Middle frontal gyrus (tissue), 1 donor: ENCODE results near the gene MAN1A2.
"Not testable (repeated sequence)": the region's sequence is repeated elsewhere in the genome, so short reads cannot be mapped to it uniquely, and the experiment has no call there.

Source experiments
- DNase-seq: peaks from one replicate; pipeline ENCODE4 v3.0.0-alpha.2; 2015; ENCODE audit warnings: low spot score; ENCODE audit errors: extremely low spot score

The MAN1A2 gene

DNA sequence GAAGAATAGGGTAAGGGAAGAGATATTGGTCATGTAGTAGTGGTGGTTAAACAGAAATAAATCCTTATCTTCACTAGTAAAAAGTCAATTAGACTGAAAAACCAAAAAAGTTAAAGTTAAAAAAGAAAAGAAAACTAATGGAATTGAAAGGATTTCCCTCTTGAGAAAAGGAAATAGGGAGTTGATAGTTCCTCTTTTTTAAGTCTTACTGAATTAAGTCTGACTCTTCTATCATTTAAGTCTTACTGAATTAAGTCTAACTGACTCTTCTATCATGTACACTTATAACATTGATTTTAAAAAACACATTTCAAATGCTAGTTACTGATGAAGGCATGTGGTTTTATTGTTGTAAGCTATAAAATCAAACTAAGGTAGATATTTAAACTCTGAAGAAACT, 189.1 kb downstream of the MAN1A2 start:
- DNase-seq = no peak

GRCh38 chr1:117556976-117557375, 189.7 kb downstream of the MAN1A2 start:
- DNase-seq = no peak

- DNase-seq = not testable (repeated sequence)
Measured at GRCh38 chr1:117558451-117558850, 191.2 kb downstream of the MAN1A2 start.

- DNase-seq = no peak
Measured at GRCh38 chr1:117559139-117559538, 191.9 kb downstream of the MAN1A2 start.

DNA sequence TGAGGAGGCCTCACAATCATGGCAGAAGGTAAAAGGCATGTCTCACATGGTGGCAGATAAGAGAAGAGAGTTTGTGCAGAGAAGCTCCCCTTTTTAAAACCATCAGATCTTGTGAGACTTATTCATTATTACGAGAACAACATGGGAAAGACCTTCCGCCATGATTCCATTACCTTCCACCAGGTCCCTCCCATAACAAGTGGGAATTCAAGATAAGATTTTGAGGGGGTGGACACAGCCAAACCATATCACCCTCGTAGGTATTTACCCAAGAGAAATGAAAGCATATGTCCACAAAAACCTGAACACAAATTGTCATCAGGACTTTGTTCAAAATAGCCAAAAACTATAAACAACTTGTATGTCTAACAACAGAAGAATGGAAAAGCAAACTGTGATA, 192.7 kb downstream of the MAN1A2 start:
- no peak for DNase-seq

DNA sequence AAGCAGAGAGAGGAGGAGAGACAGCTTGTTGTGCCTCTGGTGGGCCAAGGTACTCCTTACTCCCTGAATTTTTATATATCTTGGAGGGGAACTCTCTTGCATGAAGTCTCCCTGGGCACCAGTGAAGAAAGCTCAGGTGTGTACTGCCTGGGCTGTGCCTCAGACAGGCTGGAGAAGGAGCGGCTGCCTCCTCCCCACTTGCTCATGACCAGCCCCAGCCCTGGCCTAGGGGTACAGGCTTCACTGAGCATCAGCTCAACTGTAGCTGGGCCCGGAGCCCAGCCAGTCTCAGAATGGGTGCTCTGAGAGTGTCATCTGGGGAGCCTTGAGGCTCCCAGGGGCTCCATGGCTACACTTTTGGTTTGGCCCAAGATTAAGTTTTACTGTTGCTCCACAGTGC, 193.8 kb downstream of the MAN1A2 start:
- no peak for DNase-seq

DNA sequence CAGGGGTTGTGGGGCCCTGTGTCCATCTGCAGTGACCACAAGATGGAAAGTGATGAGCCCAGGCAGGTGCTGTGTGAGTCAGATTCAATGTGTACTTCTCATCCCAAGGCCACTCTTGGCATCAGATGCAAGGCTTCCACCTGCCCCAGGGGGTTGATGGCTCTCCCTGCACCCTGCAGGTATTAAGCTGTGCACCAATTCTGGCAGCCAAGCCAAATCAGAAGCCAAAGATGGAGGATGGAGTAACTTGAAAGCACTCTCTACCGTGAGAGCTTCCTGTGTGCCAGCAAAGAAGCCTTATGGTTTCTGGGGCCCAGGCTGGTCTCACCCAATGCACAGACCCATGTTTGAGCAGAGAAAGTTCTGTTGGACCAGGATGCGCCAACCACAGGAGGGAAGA, 194.3 kb downstream of the MAN1A2 start:
- no peak for DNase-seq

DNA sequence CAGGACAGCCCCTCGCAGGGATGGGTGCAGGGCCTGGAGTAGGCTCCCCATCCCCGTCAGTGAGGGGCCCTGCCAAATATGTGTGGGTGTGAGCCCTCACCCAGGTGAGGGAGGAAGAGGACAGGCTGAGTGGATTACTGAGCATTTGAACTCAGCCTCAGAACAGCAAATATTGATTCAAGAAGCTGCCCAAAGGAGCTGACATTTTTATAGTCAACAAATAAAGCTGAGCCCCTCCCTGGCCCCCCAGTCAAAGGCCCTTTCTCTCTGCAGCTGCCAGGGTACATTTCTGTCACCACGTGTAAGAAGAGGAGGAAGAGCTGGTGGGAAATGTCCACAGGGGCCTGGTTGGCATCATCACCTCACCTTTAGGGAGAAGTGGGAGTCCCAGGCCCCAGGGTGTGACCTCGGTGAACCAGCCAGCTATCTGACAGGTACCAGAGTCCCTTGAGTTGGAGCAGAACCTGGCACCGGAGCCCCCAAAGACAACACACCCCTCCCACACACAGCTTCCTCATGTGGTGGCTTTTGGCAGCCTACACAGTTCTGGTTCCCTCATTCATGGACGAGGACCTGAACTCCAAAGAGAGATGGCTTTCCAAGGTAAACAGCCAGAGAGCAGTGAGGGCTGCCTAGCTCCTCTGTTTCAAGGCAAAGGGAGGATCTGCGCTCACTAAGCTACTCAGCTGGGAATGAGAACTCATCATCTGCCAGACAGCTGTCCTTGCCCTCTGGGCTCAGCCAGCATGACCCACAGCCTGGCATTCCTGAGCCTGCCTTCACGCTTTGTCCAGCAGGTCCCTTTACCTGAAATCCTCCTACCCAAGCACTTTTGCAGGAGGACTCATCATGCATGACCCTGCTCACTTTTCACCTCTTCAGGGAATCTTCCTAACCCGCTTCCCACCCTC, 195.6 kb downstream of the MAN1A2 start:
- DNase-seq = no peak

- no peak for DNase-seq
Measured at GRCh38 chr1:117563492-117563875, 196.2 kb downstream of the MAN1A2 start.

DNA sequence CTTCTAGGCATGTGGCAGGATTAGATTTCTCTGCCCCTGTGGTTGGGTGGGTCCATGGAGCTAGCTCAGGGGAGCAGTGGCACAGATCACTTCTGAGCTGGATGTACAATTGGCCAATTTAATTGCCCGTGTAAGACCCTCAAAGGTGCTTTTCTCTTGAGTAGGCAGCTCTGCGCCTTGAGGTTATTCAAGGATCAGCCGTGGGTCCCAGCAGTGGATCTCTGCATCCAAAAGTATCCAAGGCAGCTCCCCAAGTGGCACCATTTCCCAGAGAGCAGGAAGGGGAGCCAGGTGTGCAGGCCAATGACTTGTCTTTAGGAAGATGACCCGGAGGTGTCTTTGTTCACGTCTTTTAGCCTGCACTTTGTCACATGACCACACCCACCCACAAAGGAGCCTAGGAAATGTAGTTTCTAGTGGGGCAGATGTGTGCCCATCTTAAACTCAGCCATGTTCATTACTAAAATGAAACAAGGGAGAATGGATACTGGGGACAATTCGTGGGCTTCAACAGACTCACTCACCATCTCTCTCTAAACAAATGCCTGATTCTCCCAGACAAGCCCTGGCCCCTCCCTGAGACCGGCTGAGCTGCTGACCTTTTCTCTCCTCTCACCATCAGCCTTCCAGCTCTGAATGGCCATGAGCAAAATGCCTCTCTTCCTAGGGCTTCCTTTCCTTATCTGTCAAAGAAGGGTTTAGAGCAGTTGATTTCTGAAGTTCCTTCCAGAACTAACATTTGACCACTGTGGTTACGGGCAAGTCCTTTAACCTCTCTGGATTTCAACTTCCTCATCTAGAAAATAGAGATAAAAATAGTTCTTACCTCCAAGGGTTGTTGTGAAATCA, 197.2 kb downstream of the MAN1A2 start:
- no peak for DNase-seq

DNA sequence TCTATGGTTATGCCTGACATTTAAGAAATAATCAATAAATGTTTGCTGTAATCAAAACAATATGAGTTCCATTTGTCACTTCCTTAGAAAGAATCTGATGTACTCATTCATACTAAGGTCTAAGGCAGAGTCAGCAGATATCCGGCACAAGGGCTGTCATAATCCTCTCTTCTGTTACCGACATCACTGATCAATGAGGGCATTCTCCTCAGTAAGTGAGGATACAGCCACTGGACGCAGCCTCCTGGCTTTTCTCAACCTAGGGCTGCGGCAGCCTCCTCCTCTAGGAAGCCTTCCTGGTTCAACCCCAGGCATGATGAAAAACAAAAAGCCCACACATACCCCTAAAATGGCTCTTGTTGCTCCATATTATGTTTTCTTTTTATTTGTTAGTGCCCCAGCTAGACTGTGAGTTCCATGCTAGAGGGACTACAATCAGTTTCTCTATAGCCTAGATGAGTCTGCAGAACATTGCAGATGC, 197.9 kb downstream of the MAN1A2 start:
- DNase-seq = no peak

- DNase-seq = no peak
Measured at GRCh38 chr1:117565745-117566455, 198.7 kb downstream of the MAN1A2 start.

DNA sequence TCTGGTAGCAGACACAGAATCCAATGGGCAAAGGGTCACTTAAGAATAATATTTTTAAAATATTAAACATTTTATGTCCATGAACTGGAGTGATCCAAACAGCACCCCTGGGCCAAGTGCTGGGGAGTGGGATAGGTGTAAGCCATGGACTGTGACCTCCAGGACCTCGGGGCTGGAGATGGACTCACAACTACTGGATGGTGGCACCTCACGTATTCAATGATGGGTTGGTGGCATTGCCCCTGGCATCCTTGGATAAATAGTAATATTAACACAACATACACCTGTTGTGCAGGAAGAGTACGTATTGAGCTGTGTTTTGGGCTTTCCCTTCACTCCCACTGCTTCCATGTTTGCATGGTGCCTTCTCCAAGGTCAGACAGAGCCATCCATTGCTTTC, 199.3 kb downstream of the MAN1A2 start:
- no peak for DNase-seq

GRCh38 chr1:117567435-117567834, 200.2 kb downstream of the MAN1A2 start:
- DNase-seq = no peak

GRCh38 chr1:117567976-117568375, 200.7 kb downstream of the MAN1A2 start:
- DNase-seq = no peak

- DNase-seq = no peak
Measured at GRCh38 chr1:117568999-117569398, 201.8 kb downstream of the MAN1A2 start.

DNA sequence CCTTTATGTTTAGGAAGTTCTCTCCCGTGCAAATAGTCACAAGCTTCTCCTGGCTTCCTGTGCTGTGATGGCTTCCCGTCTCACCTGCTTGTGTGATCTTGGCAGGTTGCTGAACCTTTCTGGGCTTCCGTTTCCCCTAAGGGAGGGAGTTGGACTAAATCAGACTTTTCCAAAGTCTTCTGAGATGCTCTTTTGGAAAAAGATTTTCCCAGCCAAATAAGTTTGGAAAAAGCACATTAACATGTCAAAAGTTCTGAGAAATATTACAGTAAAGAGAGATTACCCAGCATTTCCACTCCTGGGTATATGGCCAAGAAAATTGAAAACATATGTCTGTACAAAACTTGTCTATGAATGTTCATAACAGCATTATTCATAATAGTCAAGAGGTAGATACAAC, 202.6 kb downstream of the MAN1A2 start:
- DNase-seq = no peak

DNA sequence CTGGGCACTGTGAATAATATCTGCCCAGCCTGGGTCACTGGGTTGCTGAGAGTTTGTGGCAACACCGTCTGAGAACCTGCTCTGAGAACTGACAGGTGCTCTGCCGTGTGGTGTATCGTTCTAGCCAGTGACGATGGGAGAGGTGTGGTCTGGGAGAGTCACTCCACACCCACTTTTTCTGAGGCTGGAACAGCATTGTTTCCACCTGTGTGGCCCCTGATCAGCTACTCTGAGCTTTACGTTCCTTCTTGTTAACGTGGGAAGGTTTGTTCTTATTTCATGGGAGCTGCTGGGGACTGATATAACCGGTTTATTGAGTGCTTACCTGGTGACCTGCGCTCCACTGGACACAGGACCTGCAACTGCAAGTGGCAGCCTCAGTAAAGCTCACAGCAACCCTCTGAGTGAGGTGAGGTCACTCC, 203.8 kb downstream of the MAN1A2 start:
- no peak for DNase-seq

GRCh38 chr1:117571496-117571895, 204.2 kb downstream of the MAN1A2 start:
- no peak for DNase-seq

DNA sequence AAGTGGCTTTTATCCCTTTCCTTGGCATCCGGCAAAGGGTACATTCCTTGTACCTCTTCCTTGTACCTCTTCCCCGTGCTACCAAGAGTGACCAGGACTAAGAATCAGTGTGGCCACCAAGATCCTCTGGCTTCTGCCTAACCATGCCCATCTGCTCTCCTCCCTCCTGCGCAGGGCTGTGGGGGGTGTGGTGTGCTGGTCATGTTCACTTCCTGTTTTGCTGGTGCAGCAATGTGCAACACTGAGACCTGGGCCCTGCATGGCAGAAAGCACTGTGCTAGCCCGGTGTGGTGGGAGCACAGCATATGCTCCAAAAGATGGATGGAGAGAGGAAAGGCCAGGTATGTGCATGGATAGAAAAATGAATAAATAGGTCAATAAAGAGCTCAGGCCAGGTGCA, 205.3 kb downstream of the MAN1A2 start:
- DNase-seq = no peak

DNA sequence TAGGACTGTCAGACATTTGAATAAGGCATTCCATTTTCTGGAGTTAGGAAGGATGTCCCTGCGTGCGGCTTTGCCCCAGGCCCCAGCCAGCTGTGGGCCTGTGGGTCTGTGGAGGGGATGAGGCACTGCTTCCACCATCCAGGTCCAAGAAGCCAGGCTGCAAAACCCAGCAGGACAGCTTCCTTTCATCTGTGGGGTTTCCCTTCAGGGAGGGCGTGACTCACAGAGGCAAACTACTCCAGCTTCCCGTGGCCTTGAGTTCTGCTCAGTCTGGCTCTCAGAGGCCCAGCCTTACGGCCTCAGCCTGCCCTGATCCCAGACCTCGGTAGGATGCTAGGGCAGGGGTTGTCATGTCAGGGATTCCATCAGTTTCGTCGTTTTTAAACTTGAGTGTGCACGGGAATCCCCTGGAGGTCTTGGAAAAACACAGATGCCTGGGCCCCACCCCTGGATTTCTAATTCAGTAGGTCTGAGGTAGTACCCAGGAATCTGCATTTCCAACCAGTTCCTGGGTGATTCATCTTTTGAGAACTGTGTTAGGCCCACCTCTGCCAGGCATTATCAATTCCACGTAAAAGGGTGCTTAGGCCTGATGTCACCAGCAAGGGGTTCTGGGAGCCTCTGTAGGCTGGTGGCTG, 206.3 kb downstream of the MAN1A2 start:
- DNase-seq = no peak
